GDM1 (cell line): Measurements from ENCODE around the gene RAD51C.
"Not testable (repeated sequence)": the region's sequence is repeated elsewhere in the genome, so short reads cannot be mapped to it uniquely, and the experiment has no call there.

ENCODE experiments used
- DNase-seq: peaks from one replicate; lab custom pipeline; 2025; lab: John Stamatoyannopoulos, UW

The RAD51C gene

DNA sequence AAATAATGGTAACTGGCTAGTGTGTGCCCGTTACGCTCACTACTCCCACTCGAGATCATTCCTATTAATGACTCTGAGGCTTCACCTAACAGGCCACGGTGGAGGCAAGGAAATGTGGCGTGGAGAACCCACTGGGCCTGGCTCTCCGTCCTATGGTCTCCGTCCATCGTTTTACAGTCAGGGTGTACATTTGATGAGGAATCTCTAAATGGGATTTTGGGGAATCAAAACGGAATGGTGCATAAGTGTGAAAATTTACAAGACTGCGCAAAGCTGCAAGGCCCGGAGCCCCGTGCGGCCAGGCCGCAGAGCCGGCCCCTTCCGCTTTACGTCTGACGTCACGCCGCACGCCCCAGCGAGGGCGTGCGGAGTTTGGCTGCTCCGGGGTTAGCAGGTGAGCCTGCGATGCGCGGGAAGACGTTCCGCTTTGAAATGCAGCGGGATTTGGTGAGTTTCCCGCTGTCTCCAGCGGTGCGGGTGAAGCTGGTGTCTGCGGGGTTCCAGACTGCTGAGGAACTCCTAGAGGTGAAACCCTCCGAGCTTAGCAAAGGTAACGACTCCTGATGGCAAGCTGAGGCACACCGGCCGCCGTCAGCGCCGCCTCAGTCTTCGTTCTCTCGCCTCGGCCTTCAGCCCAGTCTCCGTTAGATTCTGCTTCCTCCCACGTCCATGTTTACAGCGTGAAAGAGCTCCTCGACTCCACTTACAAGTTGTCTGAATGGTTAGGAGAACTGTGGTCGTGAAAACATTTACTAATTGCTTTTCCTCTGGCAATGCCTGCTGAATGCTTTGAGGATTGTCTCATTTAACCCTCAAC lies at the start of gene RAD51C:
Gene RAD51C (plus strand): TSS at position 364 of the 817 bp plus-strand sequence. CDS start 42 bp downstream, at position 406.
- peak; percentile 80 for DNase-seq

DNA sequence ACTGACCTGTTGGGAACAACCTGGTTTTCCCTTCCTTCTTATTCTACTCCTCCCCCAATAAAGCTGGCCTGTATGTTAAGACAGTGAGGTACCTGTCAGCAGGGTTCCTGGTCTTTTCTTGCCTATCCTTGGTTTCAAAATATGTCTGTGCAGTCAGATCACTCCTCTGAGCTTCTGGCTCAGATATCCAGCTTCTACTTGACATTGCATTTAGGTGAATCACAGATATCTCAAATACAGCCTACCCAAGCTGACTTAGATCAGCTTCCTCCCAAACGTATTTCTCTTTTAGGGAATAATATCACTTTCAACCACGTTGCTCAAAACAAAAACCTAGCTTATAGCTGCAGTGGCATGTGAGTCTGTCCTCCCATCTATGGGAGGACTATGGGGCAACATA lies 49.3 kb upstream of the RAD51C start:
- no peak for DNase-seq

DNA sequence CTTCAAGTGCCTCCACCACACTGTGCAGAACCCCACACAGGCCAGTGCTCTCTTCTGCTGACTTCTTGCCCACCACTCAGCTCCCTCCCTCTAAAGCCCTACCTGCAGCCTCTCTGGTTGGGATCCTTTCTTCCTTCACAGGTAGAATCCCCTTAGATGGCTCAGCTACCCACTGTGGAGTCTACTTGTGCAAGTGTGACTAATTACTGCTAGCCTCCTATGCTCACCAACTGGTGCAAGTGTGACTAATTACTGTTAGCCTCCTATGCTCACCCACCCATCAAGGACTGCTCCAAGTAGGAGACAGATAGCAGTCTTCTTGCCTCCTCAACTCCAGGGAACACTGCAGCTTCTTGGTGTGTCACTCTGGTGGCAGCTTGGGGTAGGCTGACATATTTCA lies 44.2 kb upstream of the RAD51C start:
- no peak for DNase-seq

DNA sequence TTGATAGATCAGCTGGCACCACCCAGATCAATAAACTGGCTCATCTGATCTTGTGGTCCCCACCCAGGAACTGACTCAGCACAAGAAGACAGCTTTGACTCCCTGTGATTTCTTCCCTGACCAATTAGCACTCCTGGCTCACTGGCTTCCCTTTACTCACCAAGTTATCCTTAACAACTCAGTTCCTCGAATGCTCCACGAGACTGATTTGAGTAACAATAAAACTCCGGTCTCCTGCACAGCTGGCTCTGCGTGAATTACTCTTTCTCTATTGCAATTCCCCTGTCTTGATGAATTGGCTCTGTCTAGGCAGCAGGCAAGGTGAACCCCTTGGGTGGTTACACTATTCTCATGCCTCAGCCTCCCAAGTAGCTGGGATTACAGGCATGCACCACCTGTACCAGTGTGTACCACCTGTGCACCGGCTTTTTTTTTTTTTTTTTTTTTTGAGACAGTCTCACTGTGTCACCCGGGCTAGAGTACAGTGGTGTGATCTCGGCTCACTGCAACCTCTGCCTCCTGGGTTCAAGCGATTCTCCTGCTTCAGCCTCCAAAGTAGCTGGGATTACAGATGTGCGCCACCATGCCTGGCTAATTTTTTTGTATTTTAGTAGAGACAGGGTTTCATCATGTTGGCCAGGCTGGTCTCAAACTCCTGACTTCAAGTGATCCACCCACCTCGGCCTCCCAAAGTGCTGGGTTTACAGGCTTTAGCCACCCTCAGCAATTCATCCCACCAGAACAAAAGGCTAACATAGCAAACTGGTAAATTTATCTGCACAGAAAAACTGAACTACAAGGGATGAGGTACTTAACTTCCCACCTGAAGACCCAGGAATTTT lies 34.2 kb upstream of the RAD51C start:
- not testable (repeated sequence) for DNase-seq

DNA sequence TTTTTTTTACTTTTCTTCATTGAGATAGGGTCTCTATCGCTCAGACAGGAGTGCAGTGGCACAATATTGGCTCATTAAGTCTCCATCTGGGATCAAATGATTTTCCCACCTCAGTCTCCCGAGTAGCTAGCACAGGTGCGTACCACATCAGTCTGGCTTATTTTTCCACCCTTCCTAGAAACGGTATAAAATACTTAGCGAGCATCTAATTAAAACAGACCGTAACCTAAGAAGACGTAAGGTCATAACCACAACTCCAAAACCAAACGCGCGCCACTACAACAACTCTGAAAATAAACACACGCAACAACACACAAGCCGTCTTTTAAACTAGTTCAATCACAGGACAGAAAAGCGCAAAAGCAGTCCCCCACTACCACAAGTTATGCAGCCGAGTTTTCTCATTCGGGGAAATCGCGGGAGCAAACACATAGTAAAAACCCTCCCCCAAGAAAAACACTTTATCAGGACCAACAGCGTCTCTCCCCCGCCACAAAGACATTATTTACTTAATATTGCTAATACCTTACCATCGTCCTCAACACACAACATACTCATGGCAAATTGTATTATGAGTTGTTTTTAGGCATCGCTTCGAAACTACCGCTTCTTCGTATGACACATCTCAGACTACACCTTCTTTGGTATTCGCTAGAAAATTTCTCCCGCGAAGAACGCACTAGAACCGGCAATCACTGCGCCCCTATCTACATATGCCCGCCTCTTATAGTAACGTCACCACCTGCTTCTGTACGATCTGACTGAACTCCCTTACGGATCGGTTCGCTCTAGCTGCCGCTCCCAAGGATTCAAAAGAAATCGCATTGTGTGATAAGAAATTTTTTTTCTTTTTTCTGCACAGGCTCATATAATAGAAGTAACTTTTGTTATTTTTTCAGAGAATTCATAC lies 33.3 kb upstream of the RAD51C start:
- DNase-seq: peak; percentile 73

DNA sequence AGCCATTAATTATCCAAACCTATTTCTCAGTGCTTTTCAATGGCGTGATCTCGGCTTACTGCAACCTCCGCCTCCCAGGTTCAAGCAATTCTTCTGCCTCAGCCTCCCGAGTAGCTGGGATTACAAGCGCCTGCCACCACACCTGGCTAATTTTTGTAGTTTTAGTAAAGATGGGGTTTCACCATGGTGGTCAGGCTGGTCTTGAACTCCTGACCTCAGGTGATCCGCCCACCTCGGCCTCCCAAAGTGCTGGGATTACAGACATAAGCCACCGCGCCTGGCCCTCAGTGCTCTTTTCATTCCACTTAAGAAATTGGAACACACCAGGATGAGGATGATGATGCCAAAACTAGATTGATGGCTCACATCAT lies 32.7 kb upstream of the RAD51C start:
- DNase-seq: not testable (repeated sequence)

DNA sequence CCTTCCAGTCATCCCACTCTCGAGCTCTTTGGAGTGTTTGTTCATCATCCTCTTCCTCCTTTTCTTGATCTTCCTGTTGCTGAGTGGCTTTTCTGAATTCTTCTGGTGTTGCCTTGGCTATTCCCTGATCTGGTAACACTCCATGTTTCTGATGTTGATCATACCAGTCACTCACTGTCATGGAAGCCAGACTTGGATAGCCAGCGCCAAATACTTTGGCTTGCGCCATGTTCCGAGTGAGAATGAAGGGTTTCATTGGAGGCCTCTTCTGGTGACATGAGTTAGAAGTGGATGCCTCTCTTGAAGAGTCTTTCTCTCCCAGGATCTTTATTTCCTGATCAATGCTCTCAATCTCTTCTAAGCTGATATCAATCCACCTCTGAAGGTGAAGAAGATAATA lies 31.8 kb upstream of the RAD51C start:
- DNase-seq: no peak

DNA sequence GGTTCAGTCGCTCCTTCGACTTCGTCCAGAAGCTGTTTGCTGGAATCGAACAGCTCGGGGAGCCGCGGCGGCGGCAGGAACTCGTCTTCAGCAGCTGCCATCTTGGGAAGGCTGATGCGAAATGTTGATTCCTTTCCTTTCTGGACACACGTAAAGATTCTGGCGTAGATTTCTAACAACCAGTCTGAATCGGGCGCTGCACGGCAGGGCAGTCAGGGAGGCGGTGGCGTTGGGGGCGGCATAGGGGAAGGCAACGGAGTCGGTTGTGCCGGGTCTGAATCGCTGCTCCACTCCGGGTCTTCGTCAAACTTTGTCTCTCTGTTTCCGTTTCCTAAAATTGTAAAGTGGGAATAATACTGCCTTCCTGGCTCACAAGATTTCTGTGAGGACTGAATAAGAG lies 30.9 kb upstream of the RAD51C start:
- no peak for DNase-seq

DNA sequence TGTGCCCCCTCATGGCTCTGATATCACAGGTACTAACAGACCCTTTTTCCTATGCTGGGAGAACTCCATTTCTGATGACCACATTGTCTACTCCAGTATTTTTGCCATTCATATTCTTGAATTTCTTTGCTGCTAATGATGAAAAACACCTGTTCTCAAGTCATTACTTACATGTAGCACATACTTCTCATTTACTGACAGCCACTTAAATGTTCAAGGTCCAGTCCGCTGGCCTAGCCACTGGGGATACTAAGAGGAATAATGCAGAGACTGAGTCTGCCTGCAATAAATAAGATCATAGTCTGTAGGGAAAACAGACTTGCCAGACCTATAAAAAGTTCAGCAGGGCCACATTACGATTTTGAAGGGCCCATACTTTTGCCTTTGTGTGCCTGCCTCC lies 28.1 kb upstream of the RAD51C start:
- no peak for DNase-seq

DNA sequence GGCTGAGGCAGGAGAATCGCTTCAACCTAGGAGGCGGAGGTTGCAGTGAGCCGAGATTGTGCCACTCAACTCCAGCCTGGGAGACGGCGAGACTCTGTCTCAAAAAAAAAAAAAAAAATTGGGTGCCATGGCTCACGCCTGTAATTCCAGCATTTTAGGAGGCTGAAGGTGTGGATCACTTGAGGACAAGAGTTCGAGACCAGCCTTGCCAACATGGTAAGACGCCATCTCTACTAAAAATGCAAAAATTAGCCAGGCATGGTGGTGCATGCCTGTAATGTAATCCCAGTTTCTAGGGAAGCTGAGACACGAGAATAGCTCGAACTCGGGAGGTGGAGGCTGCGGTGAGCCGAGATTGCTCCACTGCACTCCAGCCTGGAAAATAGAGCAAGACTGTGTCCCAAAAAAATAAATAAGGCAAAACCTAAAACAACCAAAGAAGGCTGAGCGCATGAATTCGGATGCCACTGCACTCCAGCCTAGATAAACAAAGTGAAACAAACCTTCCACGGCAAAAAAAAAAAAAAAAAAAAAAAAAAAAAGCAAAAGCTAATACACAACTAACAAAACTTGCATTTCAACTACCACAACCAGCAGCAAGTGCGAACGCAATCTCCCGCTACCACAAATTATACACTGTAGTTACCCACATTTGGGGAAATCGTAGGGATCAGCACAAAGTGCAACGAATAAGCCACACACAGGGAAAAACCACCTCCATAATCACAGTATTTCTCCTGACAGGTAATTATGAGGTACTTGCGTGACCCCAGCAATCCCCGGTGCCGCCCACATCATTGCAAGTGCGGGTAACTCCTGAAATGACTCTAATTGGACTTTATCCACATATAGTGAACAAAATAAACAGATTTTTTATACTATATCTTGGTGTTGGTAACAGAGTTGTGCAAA lies 26.2 kb upstream of the RAD51C start:
- DNase-seq: no peak

DNA sequence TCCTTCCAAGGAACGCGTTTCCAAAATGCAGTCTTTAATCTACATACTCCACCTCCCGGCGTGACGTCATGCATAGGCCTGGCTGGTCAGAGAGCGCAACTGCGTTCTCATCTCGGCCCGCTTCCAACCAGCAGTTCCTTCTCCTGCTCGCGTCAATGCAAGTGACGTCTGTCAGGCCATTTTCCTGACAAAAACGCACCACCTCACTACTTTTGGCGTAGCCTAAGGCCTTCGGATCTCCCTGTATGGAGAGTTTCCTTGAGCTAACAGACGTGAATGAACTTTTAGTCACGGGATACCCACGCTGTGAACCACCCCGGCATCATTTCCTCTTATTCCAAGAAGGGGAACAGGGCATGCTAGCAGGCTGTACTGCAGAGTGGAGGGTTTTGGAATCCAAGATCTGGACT lies 25.5 kb upstream of the RAD51C start:
- peak; percentile 42 for DNase-seq

DNA sequence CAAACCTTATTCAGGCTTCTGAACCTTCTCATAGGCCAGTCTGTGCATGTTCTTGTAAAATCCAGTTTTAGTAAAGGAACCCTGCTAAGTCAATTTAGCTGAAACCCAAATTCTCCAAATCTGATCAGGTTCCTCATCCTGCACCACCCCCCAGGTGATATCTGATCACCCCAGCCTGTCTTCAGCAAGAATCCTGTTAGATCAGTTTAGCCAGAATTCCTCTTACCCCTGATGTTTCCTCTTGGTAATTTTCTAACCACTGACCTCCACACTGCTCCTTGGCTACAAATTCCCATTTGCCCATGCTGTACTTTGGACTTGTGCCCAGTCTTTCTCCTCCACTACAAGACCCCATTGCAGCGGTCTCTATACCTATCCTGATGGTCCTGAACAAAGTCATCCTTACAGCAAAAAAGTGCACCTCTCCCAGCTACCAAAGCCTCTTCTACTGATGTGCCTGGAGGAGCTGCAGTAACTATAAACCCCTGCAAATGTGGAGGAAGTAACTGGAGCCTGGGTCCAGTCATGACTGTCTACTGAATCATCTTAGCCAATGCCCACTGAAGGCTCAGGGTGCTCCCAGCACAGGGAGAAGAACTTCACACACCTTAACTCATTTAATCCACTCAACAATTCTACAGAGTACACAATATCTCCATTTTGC lies 24.3 kb upstream of the RAD51C start:
- DNase-seq: no peak

DNA sequence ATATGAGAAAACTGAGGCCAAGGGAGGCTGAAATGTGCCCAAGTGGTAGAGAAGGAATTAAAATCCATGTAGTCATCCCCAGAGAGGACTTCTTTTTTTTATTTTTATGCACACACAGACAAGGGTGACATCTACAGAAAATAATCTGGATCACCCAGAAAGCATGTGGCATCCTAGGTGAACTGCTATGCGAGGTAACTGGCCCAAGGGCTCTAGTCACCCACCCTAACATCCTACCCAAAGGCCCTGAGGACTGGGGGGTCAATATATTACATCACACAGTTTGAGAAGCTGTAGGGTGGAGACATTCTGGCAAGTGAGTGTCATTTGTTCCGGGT lies 23.8 kb upstream of the RAD51C start:
- DNase-seq: no peak

DNA sequence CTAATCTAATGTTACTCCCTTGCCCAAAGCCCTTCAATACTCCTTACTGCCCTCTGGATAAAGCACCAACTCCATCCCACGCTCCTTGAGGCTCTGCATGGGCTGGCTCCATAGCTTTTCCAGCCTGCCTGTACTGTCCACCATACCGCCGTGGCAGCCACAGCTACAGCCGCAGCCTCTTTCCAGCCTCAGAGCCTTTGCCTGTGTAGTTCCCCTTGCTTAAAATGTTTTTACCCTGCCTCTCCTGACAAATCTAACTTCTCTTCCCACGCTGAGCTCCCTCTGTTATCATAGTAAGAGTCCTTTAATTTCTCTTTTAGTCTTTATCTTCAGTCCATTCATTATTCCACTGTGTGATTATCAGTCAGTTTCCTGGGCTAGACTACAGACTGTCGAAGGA lies 22.5 kb upstream of the RAD51C start:
- no peak for DNase-seq

DNA sequence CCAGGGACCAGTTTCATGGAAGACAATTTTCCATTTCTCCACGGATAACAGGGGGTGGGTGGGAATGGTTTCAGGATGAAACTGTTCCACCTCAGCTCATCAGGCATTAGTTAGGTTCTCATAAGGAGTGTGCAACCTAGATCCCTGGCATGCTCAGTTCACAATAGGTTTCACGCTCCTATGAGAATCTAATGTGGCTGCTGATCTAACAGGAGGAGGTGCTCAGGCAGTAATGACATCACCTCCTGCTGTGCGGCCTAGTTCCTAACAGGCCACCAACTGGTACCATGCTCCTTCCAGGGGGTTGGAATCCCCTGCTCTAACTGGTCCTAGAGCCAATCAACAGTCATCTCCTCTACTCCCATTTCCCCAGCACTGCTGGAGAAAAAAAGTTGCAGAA lies 20.4 kb upstream of the RAD51C start:
- DNase-seq: no peak

DNA sequence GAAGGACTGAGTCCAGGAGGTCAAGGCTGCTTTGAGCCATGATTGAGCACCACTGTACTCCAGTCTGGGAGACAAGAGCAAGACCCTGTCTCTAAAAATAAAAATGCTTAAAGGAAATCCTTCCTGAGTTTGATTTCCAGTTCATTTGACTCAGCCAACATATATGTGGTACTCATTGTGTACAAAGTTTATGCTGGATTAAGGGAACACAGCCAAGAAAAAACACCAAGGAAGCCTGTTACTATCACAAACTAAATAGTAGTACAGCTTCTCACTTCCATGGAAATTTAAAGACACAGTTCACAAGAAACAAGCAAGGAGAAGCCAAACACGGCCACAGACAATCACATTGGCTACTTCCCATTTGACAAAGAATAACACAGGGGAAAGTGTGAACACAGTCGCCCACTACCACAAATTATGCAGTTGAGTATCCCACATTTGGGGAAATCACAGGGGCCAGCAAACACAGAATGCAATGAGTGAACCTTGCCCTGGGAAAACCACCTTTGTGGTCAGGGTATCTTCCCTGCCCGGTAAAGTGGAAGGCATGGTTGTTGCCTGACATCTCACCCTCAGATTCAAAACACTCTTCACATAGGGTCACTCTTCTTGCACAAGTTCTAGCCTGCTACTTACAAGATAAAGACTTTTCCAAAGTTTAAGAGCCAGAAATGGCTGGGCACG lies 15.1 kb upstream of the RAD51C start:
- no peak for DNase-seq

DNA sequence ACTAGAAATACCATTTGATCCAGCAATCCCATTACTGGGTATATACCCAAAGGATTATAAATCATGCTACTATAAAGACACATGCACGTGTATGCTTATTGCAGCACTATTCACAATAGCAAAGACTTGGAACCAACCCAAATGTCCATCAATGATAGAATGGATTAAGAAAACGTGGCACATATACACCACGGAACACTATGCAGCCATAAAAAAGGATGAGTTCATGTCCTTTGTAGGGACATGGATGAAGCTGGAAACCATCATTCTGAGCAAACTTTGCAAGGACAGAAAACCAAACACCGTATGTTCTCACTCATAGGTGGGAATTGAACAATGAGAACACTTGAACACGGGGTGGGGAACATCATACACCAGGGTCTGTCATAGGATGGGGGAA lies 14.1 kb upstream of the RAD51C start:
- not testable (repeated sequence) for DNase-seq

DNA sequence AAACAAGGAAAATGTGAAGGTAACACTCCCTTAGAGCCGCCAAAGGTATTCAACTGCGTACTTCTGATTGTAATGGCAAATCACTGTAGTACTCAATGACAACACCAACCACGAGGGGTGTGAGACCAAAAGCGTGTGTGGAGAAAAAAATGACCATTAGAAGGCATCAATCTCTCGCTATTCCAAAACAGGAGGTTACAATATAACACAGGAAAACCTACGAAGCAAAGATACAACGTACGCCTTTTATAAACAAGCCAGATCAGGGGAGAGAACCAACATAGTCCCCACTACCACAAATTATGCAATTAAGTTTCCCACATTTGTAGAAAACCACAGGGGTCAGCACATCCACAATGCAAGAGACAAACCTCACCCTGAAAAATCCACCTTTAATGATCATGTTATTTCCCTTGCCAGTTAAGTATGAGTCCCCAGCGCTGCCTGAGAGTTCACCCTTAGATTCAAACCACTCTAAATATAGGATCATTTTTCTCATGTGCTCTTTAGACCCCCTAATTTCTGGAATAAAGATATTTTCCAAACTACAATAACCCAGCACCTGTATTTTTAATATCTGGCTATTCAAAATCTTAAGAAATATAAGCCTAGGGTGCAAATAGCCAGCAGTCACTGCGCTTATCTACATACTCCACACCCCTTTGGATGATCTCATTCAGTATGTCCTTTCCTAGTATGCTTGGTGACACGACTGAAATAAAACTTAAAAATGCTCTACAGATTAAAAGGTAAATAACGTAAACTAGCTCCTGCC lies 13.0 kb upstream of the RAD51C start:
- DNase-seq: no peak

DNA sequence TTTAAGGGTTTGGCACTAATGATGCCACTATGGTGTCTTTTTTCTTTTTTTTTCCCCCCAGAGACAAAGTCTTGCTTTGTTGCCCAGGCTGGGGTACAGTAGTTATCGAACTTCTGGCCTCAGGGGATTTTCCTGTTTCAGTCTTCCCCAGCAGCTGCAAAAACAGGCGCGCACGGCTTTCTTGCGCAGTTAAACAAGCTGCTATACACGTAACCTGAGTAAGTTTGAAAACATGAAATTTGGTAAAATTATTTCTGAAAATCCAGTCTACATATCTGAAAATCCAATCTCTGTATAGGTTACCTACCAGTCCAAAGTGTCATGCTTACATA lies 12.4 kb upstream of the RAD51C start:
- DNase-seq: no peak

DNA sequence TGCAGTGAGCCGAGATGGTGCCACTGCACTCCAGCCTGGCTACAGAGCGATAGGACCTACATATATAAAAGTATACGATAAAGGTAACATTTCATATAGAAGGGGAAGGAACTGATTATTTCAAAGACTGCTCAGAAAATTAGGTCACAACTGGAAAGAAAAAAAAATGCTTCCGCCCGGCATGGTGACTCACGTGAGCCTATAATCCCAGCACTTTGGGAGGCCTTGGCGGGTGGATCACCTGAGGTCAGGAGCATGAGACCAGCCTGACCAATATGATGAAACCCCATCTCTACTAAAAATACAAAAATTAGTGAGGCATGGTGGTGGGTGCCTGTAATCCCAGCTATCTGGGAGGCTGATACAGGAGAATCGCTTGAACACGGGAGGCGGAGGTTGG lies 8.4 kb upstream of the RAD51C start:
- no peak for DNase-seq
